ENCODE results near the gene SLF2.
"Not testable (repeated sequence)": the region's sequence is repeated elsewhere in the genome, so short reads cannot be mapped to it uniquely, and the experiment has no call there.

Gene SLF2

DNA sequence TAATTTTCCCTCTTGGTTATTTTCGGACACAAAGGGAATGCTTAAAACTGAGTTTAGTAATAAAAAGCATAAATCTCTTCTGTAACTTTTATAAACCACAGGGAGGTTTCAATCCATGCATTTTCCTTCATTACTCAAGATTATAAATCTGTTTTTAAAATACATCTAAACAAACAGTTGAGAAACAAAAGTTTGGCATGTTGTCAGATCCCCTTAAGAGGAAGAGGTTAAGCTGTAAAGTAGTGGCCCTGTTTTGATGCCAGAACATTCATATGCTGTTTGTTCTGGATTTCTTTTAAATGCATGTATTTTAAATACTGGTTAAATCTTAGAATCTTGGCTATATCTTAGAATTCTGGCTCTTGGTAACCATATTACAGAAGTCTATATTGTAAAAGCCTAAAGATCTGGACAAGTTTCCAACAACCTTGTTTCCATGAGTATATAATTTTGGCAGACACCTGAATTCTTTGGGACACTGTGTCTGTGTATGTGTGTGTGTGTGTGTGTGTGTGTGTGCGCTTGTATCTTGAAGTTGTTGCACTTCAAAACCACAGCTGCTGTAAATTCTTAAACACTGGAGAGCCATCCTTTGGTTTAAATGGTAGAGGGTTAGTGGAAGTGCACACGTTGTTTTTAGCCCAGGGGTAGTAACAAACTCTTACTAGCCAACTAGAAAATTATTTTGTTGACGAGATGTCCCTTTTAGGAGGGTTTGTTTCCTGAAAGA lies 49.8 kb downstream of the SLF2 start:
- DNase-seq (ENCODE audit: low read depth, low spot score), result no peak

DNA sequence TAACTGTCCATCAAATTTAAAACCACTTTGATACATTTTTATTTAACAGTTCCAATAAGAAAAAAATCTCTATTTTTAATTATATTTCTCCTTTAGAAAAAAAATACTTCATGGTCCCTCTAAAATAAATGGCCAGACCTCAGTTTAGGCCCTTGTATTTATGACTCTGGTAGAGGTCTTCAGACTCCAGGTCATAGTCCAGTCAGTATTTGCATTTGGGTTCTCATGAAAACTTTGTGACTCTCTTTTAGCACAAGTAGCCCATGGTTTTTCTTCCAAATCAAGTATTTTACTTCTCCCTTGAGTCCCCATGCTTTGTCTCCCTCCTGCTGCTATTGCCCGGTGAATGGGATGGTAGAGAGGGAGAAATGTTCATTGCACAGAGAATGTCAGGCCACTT lies 51.1 kb downstream of the SLF2 start:
- no peak for DNase-seq (ENCODE audit: low read depth, low spot score)

DNA sequence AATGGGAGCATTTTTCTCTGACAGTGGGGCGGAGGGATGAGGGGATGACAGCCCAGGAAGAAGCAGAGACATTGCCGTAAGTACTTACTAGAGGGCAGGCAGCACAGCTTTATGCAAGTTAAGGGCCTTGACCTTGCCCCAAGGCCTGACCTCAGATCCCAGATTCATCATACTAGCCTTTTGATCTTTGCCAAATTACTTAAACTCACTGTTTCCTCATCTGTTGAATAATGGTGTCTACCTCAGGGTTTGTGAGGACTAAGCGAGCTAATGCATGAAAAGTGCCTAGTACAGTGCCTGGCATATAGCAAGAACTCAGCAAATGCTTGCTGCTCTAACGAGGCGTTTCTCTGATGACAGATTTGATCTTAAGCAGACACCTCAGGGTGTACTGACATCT lies 53.1 kb downstream of the SLF2 start:
- DNase-seq (ENCODE audit: low read depth, low spot score), result no peak

DNA sequence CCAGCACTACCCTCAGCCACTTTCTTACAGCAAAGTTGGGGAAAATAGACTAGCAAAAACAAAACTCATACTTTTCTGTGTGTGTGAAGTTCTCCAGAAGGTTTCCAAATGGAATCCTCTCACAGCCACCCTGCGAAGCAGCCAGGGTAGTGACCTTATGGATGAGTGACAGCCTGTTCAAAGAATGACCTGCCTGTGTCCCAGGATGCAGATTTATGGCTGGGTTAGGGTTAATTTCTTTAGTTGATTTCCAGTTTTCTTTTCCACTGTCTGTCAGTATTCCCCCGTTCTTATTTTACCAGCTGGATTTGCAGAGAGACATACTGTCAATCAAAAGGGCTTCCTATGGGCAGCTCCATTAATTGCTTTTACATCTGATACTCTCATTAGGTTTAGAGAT lies 54.1 kb downstream of the SLF2 start:
- DNase-seq (ENCODE audit: low read depth, low spot score), result no peak

DNA sequence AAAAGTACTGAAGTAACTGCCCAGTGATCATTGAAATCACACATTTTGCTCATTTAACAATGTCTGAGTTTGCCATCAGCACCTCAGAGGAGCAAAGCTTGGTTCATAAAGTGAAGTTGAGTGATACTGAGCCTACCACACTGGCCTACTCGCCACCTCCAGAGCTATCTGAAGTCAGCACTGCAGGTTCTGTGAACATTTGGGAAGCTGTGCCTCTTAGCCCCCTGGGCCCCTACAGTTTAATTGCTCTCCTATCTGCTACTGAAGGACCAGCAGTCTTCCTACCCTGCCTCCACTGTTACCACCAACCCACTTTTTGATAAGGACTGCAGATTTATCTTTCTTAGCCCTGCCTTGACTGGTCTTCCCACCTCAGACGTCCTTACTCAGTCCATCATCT lies 54.6 kb downstream of the SLF2 start:
- DNase-seq (ENCODE audit: low read depth, low spot score), result no peak

DNA sequence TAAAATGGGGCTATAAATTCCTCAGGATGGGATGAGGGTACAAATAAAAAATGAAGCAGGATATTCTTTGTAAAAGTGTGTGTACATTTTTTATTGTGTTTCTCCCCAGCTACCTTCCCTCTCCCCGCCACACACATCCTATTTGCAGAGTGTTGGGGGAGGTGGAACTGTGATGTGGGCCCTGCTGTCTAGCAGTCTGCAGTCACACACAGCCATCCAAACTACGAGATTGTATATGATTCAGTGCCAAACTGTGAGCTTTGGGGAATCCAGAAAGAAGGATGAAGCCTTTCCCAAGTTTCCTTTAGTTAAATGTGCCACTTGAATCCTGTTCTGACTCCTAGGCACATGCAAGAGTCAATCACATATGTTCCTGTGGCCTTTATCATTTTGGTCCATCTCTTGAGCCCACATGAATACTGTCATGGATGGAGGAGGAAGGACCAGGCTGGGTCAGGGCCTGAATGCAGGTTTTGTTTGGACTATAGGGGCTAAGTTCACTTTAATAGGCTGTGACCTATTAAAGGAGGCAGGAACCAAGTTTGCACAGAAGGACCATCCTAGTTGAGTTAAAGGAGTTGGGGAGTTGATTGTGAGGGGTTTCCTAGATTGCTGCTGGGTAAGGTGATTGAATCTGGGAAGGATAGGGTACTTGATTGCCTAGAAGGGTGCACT lies 55.4 kb downstream of the SLF2 start:
- DNase-seq (ENCODE audit: low read depth, low spot score), result no peak

DNA sequence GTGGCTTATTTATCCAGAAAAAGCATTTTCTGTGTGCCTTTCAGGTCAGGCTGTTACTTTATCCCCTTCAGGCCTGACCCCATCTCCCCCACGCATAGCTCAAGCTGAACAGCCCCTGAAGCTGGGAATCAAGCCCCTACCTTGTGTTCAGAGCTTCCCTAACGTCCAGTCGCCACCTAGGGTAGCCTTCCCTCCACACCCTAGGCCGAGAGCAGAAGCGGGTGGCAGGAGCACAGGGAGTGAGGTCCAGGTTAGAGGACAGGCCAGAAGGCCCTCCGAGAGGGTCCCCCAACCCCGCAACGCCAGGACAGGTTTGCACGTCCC lies 56.1 kb downstream of the SLF2 start:
- DNase-seq (ENCODE audit: low read depth, low spot score), result no peak

DNA sequence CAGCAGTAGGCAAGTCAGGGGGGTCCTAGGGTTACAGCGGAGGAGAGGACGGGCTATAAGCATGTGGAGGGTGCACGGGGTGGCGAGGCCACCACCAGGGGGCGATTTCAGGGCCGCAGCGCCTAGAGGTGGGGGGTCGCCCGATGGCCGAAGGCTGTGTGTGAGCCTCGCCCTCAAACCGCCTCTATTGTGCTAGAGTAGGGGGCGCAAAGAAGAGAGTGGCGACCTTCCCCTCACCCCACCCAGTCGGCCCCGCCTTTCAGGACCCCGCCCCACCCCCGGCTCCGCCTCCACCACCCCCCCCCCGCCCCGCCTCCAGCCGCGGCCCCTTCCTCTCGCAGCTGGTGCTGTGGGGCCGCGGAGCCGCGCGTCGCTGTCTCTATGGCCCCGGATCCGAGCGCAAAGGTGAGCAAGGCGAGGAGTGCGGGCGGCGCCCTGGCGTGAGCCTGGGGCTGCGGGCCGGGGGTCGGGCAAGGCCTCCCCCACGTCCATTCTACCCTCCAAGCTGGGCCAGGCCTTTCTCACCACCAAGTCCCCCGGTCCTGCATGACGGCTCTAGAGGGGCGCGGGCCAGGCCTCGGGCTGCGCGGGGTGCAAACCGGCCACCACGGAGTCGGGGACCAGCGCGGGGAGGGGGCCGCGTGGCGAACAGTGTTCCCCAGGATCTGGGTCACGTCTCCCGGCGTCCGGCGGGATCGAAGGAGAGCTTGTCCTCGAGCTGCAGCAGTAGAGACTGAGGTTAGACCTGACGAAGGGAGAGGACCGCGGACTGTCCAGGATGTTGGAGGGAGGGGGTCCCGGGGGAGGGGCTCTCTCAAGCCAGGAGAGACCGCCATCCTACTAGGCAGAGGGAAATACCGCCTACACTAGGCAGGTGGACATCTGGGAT lies 56.7 kb downstream of the SLF2 start, which contains the start of gene SEMA4G:
TSS of gene SEMA4G (plus strand) at position 318 of the 889 bp plus-strand sequence. CDS start 3,409 bp downstream, outside the sequence.
- no peak for DNase-seq (ENCODE audit: low read depth, low spot score)

DNA sequence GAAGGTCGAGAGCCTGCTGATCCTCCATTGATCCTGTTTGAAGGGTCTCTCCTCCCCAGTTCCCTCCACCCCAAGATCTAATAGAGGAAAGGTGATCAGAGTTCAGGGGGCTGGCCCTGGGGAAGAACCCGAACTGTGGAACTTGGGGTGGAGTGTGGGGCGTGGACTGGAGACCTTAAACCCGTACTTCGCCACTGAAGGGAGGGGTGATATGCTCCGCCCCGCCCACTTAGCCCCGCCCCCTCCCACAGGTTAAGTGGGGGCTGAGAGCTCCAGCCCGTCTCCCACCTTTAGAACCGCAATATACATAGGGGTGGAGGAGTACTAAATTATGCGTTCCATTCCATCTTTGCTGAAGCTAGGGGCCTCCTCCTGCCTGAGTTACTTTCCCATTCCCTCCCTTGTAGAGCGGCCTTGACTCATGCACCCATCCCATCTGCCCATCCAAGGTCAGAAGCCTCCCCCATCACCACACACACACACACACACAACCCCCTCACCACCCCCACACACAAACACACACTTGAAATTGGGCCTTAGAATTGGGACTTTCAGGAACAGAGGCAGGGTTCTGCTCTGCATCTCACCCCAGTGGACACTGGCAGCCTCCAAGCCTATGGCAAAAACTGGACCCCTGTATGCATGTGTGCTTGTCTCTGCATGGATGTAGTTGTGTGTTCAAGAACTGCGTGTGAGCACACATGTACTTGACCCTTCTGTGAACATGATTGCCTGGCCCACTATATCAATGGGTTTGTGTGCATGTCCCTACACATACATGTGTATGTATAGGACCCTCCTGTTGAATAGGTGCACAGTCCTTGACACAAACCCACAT lies 57.5 kb downstream of the SLF2 start:
- DNase-seq (ENCODE audit: low read depth, low spot score), result no peak

DNA sequence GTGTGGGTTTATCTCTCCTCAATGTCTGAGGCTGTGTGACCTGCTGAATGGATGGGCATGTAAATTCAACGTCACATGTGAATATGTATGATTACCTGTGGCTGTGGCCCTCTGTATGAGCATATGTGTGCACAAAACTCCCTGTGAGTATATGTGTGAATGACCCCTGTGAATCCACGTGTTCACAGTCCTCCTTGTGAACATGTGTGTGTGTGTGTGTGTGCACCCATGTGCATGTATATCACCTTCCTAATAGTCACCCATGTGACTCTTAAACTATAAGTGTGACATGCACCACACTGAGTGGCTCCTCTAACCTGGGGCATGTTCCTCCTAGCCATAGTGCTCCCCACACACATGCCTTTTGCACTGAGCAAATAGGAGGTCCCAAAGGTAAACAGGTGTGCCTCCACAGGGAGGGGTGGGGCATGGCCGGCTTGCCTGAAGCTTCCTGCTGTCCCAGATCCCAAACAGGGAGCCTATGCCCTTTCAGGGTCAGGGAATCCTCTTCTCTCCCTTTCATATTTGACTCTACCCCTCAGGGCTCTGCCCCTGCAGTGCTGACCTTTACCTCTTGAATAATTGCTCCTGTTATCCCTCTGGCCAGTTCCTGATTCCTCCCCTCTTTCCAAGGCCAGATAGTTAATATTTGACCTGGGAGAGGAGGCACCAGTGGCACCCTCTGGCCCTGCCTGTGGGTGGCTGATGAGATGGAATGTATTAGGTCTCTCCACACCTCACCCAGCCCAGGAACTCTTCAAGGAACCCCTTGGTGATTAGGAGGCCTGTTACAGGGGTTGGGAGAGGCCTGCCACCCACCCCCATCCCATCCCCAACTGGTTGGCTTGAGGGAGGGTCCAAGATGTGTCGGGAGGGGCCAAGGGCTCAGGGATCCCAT lies 58.4 kb downstream of the SLF2 start:
- no peak for DNase-seq (ENCODE audit: low read depth, low spot score)

DNA sequence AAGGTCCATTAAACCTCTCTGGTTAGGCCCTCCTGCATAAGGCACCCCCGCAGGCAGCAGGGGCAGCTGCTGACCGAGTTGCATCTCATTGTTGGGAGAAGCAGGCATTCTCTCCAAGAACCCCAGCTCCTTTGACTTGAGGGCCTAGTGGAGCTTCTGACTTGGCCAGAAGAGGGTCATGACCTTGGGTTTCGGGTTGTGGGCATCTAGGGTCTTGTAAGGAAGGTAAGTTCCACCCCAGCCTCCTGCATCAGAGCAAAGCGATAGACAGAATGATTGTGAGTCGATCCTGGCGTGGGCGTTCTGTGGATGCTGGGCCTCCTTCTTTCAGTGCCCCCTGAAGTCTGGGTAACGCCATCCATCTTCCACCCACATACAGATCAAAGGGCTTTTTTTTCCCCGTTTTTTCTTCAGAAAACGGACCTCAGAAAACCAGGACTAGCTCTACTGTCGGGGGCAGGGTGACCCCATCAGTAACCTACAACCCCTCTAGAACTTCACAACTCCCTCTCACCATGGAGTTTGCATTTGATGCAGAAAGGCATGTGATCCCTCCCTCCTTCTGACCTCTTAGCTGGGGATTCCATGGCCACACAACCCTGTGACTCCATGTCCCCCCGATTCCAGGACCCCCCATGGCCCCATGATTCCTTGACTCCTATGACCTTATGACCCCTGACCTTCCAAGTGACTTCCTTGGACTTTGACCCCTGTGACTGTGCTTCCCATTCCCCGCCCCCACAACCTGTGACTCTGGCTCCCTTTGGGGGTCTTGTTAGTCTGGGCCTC lies 59.5 kb downstream of the SLF2 start:
- DNase-seq (ENCODE audit: low read depth, low spot score), result no peak

DNA sequence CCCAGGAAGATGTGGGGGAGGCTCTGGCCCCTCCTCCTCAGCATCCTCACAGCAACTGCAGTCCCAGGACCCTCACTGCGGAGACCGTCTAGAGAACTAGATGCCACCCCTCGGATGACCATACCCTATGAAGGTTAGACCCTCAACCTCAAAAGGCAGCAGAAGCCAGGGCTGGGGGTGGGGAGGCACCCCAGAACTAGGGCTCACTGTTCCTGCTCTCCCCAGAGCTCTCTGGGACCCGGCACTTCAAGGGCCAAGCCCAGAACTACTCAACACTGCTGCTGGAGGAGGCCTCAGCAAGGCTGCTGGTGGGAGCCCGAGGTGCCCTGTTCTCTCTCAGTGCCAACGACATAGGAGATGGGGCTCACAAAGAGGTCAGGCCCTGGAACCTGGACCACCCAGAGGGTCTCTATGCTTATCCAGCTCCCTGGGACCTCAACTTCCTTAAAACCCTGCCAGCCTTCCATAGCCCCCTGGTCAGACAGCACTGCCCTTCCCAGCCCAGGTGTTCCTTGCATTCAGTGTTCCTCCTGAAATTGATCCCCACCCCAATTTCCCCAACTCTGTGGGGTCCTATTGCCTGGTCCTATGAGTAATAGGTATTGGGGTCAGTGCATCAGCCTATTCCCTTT lies 60.3 kb downstream of the SLF2 start:
- no peak for DNase-seq (ENCODE audit: low read depth, low spot score)

DNA sequence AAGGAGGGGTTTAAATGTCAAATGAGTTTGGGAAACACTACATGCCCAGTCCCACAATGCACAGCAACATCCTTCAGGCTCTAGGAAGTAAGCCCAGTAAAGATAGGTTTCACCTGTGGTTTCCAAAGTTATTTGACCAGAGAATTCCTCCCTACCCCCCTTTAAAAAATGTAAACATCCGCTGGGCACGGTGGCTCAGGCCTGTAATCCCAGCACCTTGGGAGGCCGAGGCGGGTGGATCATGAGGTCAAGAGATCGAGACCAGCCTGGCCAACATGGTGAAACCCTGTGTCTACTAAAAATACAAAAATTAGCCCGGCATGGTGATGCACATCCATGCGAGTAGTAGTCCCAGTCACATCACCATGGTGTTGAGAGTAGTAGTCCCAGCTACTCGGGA lies 62.6 kb downstream of the SLF2 start:
- DNase-seq (ENCODE audit: low read depth, low spot score), result not testable (repeated sequence)

DNA sequence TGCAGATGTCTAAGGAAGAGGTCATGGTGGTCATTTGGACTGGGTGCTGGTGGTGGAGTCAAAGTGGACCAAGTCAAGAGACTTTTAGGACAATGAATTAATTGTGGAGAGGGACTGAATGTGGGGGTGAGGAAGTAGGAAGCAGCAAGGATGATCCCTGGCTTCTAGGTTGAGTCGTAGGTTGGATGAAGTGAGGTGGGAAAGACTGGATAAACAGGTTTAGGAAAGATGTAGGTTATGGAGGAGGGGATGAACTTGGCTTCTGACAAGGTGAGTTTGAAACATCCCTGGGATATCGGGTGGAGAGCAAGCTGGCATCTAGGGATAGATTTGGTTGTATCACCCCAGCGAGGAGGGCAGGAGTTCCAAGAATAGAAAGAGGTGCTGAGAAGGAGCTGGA lies 64.1 kb downstream of the SLF2 start:
- no peak for DNase-seq (ENCODE audit: low read depth, low spot score)

DNA sequence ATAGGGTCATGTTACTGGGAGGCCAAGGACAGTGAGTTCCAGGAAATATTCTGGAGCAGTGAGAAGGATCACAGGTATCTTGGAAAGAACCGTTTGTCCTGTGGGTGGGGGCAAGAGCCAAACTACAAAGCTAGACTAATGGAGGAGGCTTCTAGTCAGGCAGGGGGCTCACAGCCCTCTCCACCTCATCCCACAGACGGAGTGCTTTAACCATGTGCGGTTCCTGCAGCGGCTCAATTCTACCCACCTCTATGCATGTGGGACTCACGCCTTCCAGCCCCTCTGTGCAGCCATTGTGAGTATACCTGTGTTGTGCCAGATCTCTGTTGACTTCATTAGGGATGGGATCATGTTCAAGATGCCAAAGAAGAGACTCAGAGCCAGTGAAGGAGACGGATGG lies 64.7 kb downstream of the SLF2 start:
- DNase-seq (ENCODE audit: low read depth, low spot score), result no peak

DNA sequence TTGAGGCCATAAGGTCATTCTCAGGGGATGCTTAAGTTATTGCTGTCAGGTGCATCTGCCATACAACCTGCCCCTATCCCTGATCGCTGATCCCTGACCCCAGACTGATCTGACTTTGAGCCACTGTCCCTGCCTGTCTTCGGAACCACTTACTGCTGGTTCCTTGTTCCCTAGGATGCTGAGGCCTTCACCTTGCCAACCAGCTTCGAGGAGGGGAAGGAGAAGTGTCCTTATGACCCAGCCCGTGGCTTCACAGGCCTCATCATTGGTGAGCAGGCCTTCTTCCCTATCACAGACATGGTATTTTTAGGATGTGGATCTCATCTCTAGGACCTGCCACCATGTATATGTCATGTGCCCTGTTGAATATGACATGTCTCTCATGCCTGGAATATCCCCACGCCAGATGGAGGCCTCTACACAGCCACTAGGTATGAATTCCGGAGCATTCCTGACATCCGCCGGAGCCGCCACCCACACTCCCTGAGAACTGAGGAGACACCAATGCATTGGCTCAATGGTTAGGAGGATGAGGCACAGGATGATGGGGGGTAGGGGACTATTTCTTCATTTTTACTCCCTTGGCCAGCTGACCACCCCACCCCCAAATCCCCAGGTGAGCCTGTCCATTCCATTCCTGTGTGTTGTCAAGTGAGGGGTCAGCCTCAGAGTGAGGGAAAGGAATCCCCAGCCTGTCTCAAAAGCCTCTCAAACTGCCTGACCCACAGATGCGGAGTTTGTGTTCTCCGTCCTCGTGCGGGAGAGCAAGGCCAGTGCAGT lies 65.5 kb downstream of the SLF2 start:
- DNase-seq (ENCODE audit: low read depth, low spot score), result no peak

DNA sequence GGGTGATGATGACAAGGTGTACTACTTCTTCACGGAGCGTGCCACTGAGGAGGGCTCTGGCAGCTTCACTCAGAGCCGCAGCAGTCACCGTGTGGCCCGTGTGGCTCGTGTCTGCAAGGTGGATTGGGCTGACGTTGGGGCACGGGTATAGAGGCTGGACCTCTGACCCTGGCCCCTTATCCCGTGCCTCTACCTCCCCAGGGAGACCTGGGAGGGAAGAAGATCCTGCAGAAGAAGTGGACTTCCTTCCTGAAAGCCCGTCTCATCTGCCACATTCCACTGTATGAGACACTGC lies 66.1 kb downstream of the SLF2 start:
- no peak for DNase-seq (ENCODE audit: low read depth, low spot score)

DNA sequence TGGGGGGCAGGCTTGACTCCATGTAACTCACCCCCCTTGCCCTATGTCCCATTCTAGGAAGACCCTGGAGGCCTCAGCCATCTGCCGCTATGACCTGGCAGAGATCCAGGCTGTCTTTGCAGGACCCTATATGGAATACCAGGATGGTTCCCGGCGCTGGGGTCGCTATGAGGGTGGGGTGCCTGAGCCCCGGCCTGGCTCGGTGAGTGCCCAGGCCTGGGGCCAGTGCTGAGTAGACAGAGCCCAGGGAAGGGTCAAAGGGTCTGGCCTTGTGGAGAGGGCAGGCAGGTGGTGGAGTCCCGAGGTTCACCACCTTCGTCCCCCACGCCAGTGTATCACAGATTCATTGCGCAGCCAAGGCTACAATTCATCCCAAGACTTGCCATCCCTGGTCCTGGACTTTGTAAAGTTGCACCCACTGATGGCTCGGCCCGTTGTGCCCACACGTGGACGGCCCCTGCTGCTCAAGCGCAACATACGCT lies 67.1 kb downstream of the SLF2 start:
- no peak for DNase-seq (ENCODE audit: low read depth, low spot score)

DNA sequence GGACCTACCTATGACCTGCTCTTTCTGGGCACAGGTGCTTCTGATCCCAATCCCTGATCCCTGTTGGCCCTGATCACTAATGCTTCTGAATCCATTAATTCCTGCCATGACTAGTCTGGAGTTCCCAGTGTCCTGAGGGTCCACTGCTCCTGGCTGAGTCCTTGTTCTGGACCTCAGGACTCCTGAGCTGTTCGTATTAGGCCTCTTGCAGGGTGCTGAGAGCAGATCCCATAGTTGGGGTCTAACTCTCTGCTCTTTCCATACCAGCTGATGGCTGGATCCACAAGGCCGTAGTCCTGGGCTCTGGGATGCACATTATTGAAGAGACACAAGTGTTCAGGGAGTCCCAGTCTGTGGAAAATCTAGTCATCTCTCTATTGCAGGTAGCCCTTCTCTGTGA lies 67.5 kb downstream of the SLF2 start:
- no peak for DNase-seq (ENCODE audit: low read depth, low spot score)

All from smooth muscle cell of the brain vasculature (primary cell).